Coronary artery (tissue), 2 donors: ENCODE results near the gene TLR5.

Source experiments
- DNase-seq: peaks from one replicate; pipeline ENCODE4 v3.0.0-alpha.2; 2017; ENCODE audit warnings: low spot score
- H3K27ac ChIP-seq, 2 donors: fragments of 200-600 bp; sonication (generic); one replicate each; pipeline ENCODE4 v1.5.1; 2016 to 2019
- H3K4me3 ChIP-seq: fragments of 200-600 bp; sonication (generic); 2 replicates; pipeline ENCODE4 v1.5.1; 2016; ENCODE audit warnings: mild to moderate bottlenecking, moderate library complexity
- CTCF ChIP-seq: fragments of 200-600 bp; sonication (generic); IDR thresholded peaks from one replicate; pipeline ENCODE4 v1.5.1; 2019; ENCODE audit warnings: antibody characterized with exemption

The TLR5 gene

GRCh38 chr1:223161321-223161720, 18.3 kb upstream of the TLR5 start:
- no peak for TF ChIP-seq CTCF
- no peak for DNase-seq
- Histone ChIP-seq H3K27ac (no peak overlapping the region), H3K4me3 (no peak overlapping the region)

- no peak overlapping the region for H3K27ac ChIP-seq
- TF ChIP-seq CTCF: no peak
- no peak overlapping the region for H3K4me3 ChIP-seq
- DNase-seq: no peak
These were observed 13.3 kb upstream of the TLR5 start for GRCh38 chr1:223156343-223156742.

GRCh38 chr1:223155153-223155552, 12.1 kb upstream of the TLR5 start:
- no peak for TF ChIP-seq CTCF
- no peak for DNase-seq
- Histone ChIP-seq H3K4me3 (no peak overlapping the region), H3K27ac (no peak overlapping the region)

- no peak for DNase-seq
- no peak for TF ChIP-seq CTCF
- H3K27ac ChIP-seq: no peak overlapping the region
- no peak overlapping the region for H3K4me3 ChIP-seq
These were observed 10.4 kb upstream of the TLR5 start for GRCh38 chr1:223153177-223154119.

GRCh38 chr1:223152399-223152798, 9.4 kb upstream of the TLR5 start:
- no peak for TF ChIP-seq CTCF
- no peak overlapping the region for H3K27ac ChIP-seq
- no peak for DNase-seq
- H3K4me3 ChIP-seq: no peak overlapping the region

- Histone ChIP-seq H3K27ac (no peak overlapping the region), H3K4me3 (no peak overlapping the region)
- TF ChIP-seq CTCF: no peak
- no peak for DNase-seq
These were observed 7.4 kb upstream of the TLR5 start for GRCh38 chr1:223150443-223150842.

- no peak for TF ChIP-seq CTCF
- Histone ChIP-seq H3K27ac (no peak overlapping the region), H3K4me3 (no peak overlapping the region)
- no peak for DNase-seq
These were observed 4.8 kb upstream of the TLR5 start for GRCh38 chr1:223147873-223148272.
